GM23338 (cell line): ENCODE measurements around the gene GDA. TPM values are rescaled to one million over a fixed set of nuclear protein-coding genes. Genes with fewer than 3 reads are reported as not detected.

Source experiments
- ATAC-seq: fragments of 200-7000 bp; cut with Tn5 transposase; 3 replicates; pipeline ENCODE4 v1.9.1; 2020
- DNase-seq: peaks from one replicate; pipeline ENCODE4 v3.0.0-alpha.2; 2015; ENCODE audit warnings: low spot score
- H2AFZ ChIP-seq: fragments of 200-600 bp; sonication (generic); 2 replicates; pipeline ENCODE4 v1.8.0; 2016; ENCODE audit warnings: antibody characterized with exemption, mild to moderate bottlenecking, moderate library complexity
- H3F3A ChIP-seq: fragments of 200-600 bp; sonication (generic); replicated peaks from 2 replicates; pipeline ENCODE4 v1.8.0; 2017; ENCODE audit warnings: antibody characterized with exemption, mixed run types, low read depth
- H3K27ac ChIP-seq: fragments of 200-600 bp; sonication (generic); 2 replicates; pipeline ENCODE4 v1.6.1; 2016; ENCODE audit warnings: low read depth
- H3K27me3 ChIP-seq: fragments of 200-600 bp; sonication (generic); 2 replicates; pipeline ENCODE4 v1.8.0; 2016; ENCODE audit warnings: mild to moderate bottlenecking, mixed run types, moderate library complexity; ENCODE audit not compliant: insufficient read depth
- H3K36me3 ChIP-seq: fragments of 200-600 bp; sonication (generic); 2 replicates; pipeline ENCODE4 v1.8.0; 2016; ENCODE audit warnings: mild to moderate bottlenecking; ENCODE audit not compliant: insufficient read depth
- H3K4me1 ChIP-seq: fragments of 200-600 bp; sonication (generic); 2 replicates; pipeline ENCODE4 v1.8.0; 2016; ENCODE audit warnings: mild to moderate bottlenecking, moderate library complexity; ENCODE audit not compliant: insufficient read depth
- H3K4me2 ChIP-seq: fragments of 200-600 bp; sonication (generic); 2 replicates; pipeline ENCODE4 v1.7.1; 2017; ENCODE audit warnings: mixed run types
- H3K4me3 ChIP-seq: fragments of 200-600 bp; sonication (generic); 2 replicates; pipeline ENCODE4 v1.6.1; 2016; ENCODE audit warnings: mixed run types
- H3K79me2 ChIP-seq: fragments of 200-600 bp; sonication (generic); replicated peaks from 2 replicates; pipeline ENCODE4 v1.8.0; 2017; ENCODE audit warnings: mild to moderate bottlenecking; ENCODE audit not compliant: insufficient read depth
- H3K9me2 ChIP-seq: fragments of 200-600 bp; sonication (generic); 2 replicates; pipeline ENCODE4 v1.8.0; 2017; ENCODE audit not compliant: insufficient read depth
- H4K20me1 ChIP-seq: fragments of 200-600 bp; sonication (generic); replicated peaks from 2 replicates; pipeline ENCODE4 v1.8.0; 2017; ENCODE audit warnings: mild to moderate bottlenecking; ENCODE audit not compliant: insufficient read depth
- H3K27ac Mint-ChIP-seq: 2 replicates; pipeline ENCODE4 v1.8.0; 2020; ENCODE audit warnings: inconsistent platforms, mild to moderate bottlenecking, moderate library complexity, mixed read lengths
- H3K27me3 Mint-ChIP-seq: 3 replicates; pipeline ENCODE4 v1.8.0; 2022; ENCODE audit warnings: low read depth, mild to moderate bottlenecking, moderate library complexity, mixed read lengths, inconsistent platforms; ENCODE audit not compliant: insufficient read depth, poor library complexity
- H3K36me3 Mint-ChIP-seq: 3 replicates; pipeline ENCODE4 v1.8.0; 2021; ENCODE audit warnings: low read depth, mild to moderate bottlenecking, inconsistent platforms, moderate library complexity, mixed read lengths
- H3K4me1 Mint-ChIP-seq: 3 replicates; pipeline ENCODE4 v1.8.0; 2020; ENCODE audit warnings: mild to moderate bottlenecking, inconsistent platforms, mixed read lengths
- H3K4me3 Mint-ChIP-seq: 3 replicates; pipeline ENCODE4 v1.8.0; 2021; ENCODE audit warnings: moderate library complexity, mild to moderate bottlenecking, inconsistent platforms, mixed read lengths
- H3K9me3 Mint-ChIP-seq: 3 replicates; pipeline ENCODE4 v1.8.0; 2020; ENCODE audit warnings: moderate library complexity, mild to moderate bottlenecking, inconsistent platforms, mixed read lengths
- CREB1 ChIP-seq: fragments of 250-450 bp; sonication (Bioruptor Pico); IDR thresholded peaks from 2 replicates; pipeline ENCODE4 v1.5.0; 2020; ENCODE audit warnings: low read depth, mild to moderate bottlenecking, moderate library complexity
- EZH2 ChIP-seq: fragments of 200-600 bp; sonication (generic); IDR thresholded peaks from one replicate; pipeline ENCODE4 v1.8.0; 2017; ENCODE audit warnings: antibody characterized with exemption, mild to moderate bottlenecking, low read depth; ENCODE audit not compliant: unreplicated experiment
- EZH2phosphoT487 ChIP-seq: fragments of 200-600 bp; sonication (generic); IDR thresholded peaks from one replicate; pipeline ENCODE4 v1.8.1; 2018; ENCODE audit warnings: antibody characterized with exemption; ENCODE audit not compliant: unreplicated experiment
- JUNB ChIP-seq: IDR thresholded peaks from one replicate; pipeline ENCODE4 v1.6.1; 2016; ENCODE audit warnings: antibody characterized with exemption; ENCODE audit not compliant: unreplicated experiment
- NANOG ChIP-seq: IDR thresholded peaks from 2 replicates; pipeline ENCODE4 v1.6.1; 2016; ENCODE audit warnings: antibody characterized with exemption, borderline replicate concordance
- POLR2AphosphoS5 ChIP-seq: IDR thresholded peaks from 2 replicates; pipeline ENCODE4 v1.6.1; 2016; ENCODE audit warnings: antibody characterized with exemption, low read depth
- STAT1 ChIP-seq: IDR thresholded peaks from one replicate; pipeline ENCODE4 v1.6.1; 2016; ENCODE audit warnings: antibody characterized with exemption; ENCODE audit not compliant: unreplicated experiment
- ZNF114 ChIP-seq: fragments of 250-450 bp; sonication (Bioruptor Pico); IDR thresholded peaks from 2 replicates; pipeline ENCODE4 v1.5.0; 2020; ENCODE audit warnings: mild to moderate bottlenecking, moderate library complexity
- ZNF331 ChIP-seq: fragments of 250-450 bp; sonication (Bioruptor Pico); IDR thresholded peaks from 2 replicates; pipeline ENCODE4 v1.5.0; 2020; ENCODE audit warnings: low read depth, mild to moderate bottlenecking, moderate library complexity
- polyA plus RNA-seq: library from polyadenylated mRNA; unstranded; fragments of >200 nt; fragmentation: Nextera tagmentation; extraction: Ambion mirVana; gene quantifications from 2 replicates; pipeline ENCODE4 v1.2.1, GENCODE V29; 2016
- total RNA-seq: library from RNA; depleted of rRNA; stranded (reverse); fragments of >200 nt; shearing (Covaris generic); gene quantifications from 2 replicates; pipeline ENCODE4 v1.2.3, GENCODE V29; 2014
- TF ChIP-seq, protein P1 (sequence below): IDR thresholded peaks from one replicate; pipeline ENCODE4 v1.6.1; 2018; ENCODE audit warnings: antibody characterized with exemption; ENCODE audit not compliant: unreplicated experiment
- TF ChIP-seq, protein P2 (sequence below): IDR thresholded peaks from 2 replicates; pipeline ENCODE4 v1.6.1; 2016; ENCODE audit warnings: antibody characterized with exemption
- TF ChIP-seq, protein P3 (sequence below): fragments of 250-450 bp; sonication (Bioruptor Pico); IDR thresholded peaks from 2 replicates; pipeline ENCODE4 v1.5.0; 2020; ENCODE audit warnings: mild to moderate bottlenecking, moderate library complexity
- TF ChIP-seq, protein P4 (sequence below), 2 experiments: fragments of 200-600 bp in 1 of 2; sonication (generic) in 1 of 2; conservative IDR thresholded peaks; 2 replicates each; pipeline versions ENCODE4 v1.5.1 to v1.6.1; 2016 to 2017; ENCODE audit warnings: antibody characterized with exemption in 2 of 2, low read depth in 2 of 2, mild to moderate bottlenecking in 2 of 2, moderate library complexity in 1 of 2

The GDA gene
- total and polyA plus RNA-seq, 2 experiments from 2014 or later: 4.0 to 5.8 TPM

DNA sequence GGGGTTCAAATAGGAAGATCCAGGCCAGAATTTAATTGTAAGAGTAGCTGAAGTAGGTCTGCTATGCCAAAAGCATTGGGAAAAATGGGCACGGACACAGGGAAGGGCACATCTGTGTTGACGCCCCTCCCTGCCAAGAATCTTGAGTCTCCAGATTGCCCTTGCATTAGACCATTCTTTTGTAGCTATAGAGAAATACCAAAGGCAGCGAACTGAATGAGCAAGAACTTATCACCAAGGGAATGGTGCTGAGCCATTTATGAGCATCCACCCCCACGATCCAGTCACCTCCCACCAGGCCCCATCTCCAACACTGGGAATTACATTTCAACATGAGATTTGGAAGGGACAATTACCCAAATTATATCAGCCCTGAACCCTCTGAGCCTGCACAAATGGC lies 18.0 kb upstream of the GDA start (continued):
- TF ChIP-seq, protein P1, sequence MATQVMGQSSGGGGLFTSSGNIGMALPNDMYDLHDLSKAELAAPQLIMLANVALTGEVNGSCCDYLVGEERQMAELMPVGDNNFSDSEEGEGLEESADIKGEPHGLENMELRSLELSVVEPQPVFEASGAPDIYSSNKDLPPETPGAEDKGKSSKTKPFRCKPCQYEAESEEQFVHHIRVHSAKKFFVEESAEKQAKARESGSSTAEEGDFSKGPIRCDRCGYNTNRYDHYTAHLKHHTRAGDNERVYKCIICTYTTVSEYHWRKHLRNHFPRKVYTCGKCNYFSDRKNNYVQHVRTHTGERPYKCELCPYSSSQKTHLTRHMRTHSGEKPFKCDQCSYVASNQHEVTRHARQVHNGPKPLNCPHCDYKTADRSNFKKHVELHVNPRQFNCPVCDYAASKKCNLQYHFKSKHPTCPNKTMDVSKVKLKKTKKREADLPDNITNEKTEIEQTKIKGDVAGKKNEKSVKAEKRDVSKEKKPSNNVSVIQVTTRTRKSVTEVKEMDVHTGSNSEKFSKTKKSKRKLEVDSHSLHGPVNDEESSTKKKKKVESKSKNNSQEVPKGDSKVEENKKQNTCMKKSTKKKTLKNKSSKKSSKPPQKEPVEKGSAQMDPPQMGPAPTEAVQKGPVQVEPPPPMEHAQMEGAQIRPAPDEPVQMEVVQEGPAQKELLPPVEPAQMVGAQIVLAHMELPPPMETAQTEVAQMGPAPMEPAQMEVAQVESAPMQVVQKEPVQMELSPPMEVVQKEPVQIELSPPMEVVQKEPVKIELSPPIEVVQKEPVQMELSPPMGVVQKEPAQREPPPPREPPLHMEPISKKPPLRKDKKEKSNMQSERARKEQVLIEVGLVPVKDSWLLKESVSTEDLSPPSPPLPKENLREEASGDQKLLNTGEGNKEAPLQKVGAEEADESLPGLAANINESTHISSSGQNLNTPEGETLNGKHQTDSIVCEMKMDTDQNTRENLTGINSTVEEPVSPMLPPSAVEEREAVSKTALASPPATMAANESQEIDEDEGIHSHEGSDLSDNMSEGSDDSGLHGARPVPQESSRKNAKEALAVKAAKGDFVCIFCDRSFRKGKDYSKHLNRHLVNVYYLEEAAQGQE: no peak
- no peak for TF ChIP-seq CREB1 (CRISPR knock-in tag)
- no peak for TF ChIP-seq ZNF331 (CRISPR knock-in tag)
- TF ChIP-seq POLR2AphosphoS5: no peak
- TF ChIP-seq NANOG: no peak
- TF ChIP-seq, protein P2, sequence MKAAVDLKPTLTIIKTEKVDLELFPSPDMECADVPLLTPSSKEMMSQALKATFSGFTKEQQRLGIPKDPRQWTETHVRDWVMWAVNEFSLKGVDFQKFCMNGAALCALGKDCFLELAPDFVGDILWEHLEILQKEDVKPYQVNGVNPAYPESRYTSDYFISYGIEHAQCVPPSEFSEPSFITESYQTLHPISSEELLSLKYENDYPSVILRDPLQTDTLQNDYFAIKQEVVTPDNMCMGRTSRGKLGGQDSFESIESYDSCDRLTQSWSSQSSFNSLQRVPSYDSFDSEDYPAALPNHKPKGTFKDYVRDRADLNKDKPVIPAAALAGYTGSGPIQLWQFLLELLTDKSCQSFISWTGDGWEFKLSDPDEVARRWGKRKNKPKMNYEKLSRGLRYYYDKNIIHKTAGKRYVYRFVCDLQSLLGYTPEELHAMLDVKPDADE: no peak
- no peak for TF ChIP-seq EZH2phosphoT487
- no peak for TF ChIP-seq ZNF114 (CRISPR knock-in tag)
- no peak for TF ChIP-seq EZH2

DNA sequence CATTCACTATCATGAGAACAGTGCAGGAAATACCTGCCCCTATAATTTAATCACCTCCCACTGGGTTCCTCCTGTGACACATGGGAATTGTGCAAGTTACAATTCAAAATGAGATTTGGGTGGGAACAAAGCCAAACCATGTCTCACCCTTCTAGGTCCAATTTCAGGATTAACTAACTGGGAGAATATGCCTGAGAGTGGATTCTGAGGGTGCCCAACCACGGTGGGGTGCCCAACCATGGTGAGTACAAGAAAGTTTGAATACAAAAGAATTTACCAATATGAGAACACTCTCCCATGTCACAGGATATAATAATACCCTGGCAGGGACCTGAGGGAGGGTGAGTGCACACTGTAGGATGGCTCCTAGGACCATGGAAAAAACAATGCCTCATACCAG lies 17.2 kb upstream of the GDA start:
- Mint-ChIP-seq H3K27ac (no peak overlapping the region), H3K36me3 (no peaks in the 10 kb centered on the region), H3K27me3 (no peaks in the 10 kb centered on the region), H3K4me1 (no peaks in the 10 kb centered on the region), H3K9me3 (0 out of 3 replicates have a peak, but pooled peaks cover 3% of the 10 kb centered on the region), H3K4me3 (no peak overlapping the region)
- H3K27ac ChIP-seq: no peak overlapping the region
- H3K79me2 ChIP-seq: no peaks in the 10 kb centered on the region
- no peaks in the 10 kb centered on the region for H3K4me1 ChIP-seq
- no peaks in the 10 kb centered on the region for H4K20me1 ChIP-seq
- H3K4me2 ChIP-seq: no peak overlapping the region
- H3K9me2 ChIP-seq: no peaks in the 10 kb centered on the region
- H3F3A ChIP-seq: no peaks in the 10 kb centered on the region
- no peak for ATAC-seq
- no peaks in the 10 kb centered on the region for H3K36me3 ChIP-seq
- H3K27me3 ChIP-seq: no peaks in the 10 kb centered on the region
- H2AFZ ChIP-seq: no peak overlapping the region
- no peak overlapping the region for H3K4me3 ChIP-seq
- no peak for DNase-seq
- TF ChIP-seq STAT1 (no peak), NANOG (no peak), CREB1 (CRISPR knock-in tag) (no peak), EZH2 (no peak), EZH2phosphoT487 (no peak), ZNF114 (CRISPR knock-in tag) (no peak), POLR2AphosphoS5 (no peak), JUNB (no peak)
- TF ChIP-seq, protein P3, sequence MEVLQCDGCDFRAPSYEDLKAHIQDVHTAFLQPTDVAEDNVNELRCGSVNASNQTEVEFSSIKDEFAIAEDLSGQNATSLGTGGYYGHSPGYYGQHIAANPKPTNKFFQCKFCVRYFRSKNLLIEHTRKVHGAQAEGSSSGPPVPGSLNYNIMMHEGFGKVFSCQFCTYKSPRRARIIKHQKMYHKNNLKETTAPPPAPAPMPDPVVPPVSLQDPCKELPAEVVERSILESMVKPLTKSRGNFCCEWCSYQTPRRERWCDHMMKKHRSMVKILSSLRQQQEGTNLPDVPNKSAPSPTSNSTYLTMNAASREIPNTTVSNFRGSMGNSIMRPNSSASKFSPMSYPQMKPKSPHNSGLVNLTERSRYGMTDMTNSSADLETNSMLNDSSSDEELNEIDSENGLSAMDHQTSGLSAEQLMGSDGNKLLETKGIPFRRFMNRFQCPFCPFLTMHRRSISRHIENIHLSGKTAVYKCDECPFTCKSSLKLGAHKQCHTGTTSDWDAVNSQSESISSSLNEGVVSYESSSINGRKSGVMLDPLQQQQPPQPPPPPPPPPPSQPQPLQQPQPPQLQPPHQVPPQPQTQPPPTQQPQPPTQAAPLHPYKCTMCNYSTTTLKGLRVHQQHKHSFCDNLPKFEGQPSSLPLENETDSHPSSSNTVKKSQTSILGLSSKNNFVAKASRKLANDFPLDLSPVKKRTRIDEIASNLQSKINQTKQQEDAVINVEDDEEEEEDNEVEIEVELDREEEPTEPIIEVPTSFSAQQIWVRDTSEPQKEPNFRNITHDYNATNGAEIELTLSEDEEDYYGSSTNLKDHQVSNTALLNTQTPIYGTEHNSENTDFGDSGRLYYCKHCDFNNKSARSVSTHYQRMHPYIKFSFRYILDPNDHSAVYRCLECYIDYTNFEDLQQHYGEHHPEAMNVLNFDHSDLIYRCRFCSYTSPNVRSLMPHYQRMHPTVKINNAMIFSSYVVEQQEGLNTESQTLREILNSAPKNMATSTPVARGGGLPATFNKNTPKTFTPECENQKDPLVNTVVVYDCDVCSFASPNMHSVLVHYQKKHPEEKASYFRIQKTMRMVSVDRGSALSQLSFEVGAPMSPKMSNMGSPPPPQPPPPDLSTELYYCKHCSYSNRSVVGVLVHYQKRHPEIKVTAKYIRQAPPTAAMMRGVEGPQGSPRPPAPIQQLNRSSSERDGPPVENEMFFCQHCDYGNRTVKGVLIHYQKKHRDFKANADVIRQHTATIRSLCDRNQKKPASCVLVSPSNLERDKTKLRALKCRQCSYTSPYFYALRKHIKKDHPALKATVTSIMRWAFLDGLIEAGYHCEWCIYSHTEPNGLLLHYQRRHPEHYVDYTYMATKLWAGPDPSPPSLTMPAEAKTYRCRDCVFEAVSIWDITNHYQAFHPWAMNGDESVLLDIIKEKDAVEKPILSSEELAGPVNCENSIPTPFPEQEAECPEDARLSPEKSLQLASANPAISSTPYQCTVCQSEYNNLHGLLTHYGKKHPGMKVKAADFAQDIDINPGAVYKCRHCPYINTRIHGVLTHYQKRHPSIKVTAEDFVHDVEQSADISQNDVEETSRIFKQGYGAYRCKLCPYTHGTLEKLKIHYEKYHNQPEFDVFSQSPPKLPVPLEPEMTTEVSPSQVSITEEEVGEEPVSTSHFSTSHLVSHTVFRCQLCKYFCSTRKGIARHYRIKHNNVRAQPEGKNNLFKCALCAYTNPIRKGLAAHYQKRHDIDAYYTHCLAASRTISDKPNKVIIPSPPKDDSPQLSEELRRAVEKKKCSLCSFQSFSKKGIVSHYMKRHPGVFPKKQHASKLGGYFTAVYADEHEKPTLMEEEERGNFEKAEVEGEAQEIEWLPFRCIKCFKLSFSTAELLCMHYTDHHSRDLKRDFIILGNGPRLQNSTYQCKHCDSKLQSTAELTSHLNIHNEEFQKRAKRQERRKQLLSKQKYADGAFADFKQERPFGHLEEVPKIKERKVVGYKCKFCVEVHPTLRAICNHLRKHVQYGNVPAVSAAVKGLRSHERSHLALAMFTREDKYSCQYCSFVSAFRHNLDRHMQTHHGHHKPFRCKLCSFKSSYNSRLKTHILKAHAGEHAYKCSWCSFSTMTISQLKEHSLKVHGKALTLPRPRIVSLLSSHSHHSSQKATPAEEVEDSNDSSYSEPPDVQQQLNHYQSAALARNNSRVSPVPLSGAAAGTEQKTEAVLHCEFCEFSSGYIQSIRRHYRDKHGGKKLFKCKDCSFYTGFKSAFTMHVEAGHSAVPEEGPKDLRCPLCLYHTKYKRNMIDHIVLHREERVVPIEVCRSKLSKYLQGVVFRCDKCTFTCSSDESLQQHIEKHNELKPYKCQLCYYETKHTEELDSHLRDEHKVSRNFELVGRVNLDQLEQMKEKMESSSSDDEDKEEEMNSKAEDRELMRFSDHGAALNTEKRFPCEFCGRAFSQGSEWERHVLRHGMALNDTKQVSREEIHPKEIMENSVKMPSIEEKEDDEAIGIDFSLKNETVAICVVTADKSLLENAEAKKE (CRISPR knock-in tag): no peak
- TF ChIP-seq, protein P4, sequence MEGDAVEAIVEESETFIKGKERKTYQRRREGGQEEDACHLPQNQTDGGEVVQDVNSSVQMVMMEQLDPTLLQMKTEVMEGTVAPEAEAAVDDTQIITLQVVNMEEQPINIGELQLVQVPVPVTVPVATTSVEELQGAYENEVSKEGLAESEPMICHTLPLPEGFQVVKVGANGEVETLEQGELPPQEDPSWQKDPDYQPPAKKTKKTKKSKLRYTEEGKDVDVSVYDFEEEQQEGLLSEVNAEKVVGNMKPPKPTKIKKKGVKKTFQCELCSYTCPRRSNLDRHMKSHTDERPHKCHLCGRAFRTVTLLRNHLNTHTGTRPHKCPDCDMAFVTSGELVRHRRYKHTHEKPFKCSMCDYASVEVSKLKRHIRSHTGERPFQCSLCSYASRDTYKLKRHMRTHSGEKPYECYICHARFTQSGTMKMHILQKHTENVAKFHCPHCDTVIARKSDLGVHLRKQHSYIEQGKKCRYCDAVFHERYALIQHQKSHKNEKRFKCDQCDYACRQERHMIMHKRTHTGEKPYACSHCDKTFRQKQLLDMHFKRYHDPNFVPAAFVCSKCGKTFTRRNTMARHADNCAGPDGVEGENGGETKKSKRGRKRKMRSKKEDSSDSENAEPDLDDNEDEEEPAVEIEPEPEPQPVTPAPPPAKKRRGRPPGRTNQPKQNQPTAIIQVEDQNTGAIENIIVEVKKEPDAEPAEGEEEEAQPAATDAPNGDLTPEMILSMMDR (conservative IDR thresholded peaks at IDR 0.05; ENCODE audit: low read depth in 2 of 2): no peak
